GM19025 (cell line): ENCODE results near the gene TRPM2.

ENCODE experiments used
- ATAC-seq: cut with Tn5 transposase; IDR thresholded peaks from one replicate; pipeline ENCODE4 v1.9.1; 2021; ENCODE audit warnings: mild to moderate bottlenecking, low read depth, moderate library complexity; ENCODE audit not compliant: unreplicated experiment

Gene TRPM2

DNA sequence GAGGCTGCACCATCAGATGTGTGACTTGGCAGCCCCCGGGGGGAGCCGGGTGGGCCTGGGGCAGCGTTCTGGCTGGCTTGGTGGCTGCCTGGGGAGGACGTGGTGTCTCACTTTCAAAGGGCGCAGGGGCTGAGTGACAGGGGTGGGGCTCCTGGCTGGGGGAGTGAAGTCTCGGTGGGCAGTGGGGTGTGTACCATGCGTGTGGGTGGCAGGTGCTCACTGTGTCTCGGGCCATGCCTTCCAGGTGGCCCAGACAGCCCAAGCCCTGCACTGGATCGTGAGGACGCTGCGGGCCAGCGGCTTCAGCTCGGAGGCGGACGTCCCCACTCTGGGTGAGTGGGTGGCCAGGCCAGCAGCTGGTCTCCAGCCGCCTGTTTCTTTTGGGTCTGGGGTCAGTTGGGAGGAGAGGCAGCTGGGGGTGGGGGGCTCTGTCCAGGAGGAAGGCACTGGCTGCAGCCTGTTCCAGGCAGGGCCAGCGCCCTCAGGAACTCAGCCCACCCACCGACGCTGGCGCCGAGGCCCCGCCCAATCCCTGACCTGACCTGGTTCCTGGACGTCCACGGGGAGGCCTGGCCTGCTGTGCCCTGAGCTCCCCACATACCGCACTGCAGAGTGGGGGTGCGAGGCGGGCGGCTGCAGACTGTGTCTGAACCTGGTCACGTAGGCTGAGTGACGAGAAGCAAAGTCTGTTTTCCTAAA lies 71.3 kb downstream of the TRPM2 start:
- ATAC-seq: no peak

- no peak for ATAC-seq
Observed at GRCh38 chr21:44425307-44425894, 72.0 kb downstream of the TRPM2 start.

DNA sequence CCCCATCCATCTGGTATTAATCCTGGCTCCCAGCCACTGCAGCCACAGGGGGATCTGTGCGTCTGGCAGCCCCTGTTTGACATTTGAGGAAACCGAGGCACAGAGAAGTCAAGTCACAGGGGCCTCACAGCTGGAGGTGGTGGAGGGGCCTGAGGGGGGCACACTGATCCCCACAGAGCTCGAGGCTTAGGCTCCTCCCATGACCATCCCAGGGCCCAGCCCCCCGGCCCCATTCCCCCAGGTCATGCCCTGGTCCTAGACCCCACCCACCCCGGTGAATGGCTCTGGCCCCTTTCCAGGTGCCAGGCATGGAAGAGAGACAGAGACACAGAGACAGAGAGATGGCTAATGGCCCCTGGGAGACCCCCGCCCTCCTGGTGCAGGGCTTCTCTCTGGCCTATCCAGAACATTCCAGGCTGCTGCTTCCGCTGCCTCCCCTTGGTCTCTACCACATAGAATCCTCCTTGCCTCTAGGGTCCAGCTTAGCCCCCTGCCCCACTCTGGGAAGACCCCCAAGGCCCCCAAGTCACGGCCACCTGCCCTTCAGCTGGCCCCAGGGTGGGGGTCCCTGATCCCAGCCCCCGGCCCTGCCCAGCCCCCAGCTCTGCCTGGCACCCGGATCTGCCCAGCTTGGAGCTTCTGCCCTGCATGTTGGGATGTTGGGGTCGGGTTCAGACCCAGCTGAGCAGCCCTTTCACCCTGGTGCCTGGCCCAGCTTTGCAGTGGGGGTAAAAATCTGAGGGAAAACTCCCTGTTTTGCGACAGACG lies 72.7 kb downstream of the TRPM2 start:
- ATAC-seq: no peak

DNA sequence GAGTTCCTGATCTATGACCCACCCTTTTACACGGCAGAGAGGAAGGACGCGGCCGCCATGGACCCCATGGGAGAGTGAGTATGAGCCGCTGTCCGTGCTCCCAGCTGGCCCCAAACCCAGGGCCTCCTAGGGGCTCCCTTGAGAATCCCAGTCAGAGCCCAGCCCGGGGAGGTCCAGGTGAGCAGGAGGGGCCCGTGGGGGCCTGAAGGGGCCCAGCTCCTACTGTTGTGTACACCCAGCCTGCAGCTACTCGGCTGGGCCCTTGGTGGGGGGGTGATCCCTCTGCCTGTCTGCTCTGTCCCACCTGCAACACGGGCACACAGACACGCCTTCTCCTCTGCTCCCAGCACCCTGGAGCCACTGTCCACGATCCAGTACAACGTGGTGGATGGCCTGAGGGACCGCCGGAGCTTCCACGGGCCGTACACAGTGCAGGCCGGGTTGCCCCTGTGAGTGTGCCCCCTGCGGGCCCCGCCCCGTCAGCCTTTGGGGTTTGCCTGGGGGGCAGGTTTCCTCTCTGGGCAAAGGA lies 73.3 kb downstream of the TRPM2 start:
- ATAC-seq: no peak

DNA sequence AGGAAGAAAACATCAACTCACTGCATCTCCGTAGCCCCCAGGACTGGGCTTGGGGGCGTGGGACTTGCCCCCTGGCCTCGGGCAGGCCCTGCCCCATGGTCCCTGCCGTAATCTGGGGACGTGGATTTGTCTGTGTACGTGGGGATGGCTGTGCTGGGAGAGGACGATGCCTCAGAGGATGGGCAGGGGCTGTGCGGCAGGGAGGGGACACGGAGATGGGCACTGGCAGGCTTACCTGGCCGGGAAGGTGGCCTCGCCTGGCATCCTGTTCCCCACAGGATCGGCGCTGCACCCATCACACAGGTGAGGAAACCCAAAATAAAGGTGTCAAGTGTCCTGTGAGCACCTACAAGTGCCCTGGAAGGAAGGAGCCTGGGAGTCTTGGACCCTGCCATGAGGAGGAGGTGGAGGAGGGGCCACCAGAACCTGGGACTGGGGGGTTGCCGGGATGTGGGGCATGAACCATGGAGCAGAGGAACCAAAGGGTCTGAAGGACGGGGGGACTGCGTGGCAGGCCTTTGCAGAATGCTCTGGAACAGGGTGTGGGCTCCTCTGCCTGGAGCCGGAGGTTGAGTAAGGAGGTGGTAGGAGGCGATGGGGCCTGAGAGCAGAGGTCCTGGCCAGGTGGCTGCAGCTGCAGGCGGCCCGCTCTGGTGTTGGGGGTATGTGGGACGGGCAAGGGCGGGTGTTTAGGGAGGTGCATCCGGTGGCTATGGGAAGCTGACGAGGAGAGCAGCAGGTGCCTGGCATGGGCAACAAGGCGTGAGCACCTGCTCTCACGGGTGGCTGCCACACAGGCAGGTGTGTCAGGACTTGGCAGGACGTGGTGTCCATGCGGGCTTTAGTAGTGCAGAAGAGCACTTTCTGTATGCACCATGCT lies 74.1 kb downstream of the TRPM2 start:
- ATAC-seq: no peak

- ATAC-seq: no peak
Observed at GRCh38 chr21:44428281-44428960, 75.0 kb downstream of the TRPM2 start.

DNA sequence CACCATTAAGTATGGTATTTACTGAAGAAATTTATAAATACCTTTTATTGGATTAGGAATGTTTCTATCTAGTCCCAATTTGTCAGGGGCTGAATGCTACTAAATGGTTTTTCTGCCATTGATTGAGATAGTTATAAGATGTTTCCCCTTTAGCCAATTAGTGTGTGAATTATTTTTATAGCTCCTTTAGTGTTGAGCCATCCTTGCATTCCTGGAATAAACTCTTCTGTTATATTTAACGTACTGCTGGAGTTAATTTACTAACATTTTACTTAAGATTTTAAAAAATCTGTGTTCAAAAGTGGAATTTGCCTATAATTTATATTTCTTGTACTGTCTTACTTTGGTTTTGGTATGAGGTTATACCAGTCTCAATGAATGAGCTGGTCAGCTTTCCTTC lies 76.5 kb downstream of the TRPM2 start:
- no peak for ATAC-seq

DNA sequence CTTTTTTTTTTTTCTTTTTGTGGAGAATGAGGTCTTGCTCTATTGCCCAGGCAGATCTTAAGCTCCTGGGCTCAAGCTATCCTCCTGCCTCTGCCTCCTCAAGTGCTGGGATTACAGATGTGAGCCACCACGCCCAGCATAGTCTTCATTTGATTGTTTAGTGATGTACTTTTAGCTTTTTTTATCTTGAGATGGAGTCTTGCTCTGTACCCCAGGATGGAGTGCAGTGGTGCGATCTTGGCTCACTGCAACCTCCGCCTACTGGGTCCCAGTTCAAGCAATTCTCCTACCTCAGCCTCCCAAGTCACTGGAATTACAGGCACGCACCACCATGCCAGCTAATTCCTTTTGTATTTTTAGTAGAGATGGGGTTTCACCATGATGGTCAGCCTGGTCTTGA lies 77.9 kb downstream of the TRPM2 start:
- no peak for ATAC-seq

DNA sequence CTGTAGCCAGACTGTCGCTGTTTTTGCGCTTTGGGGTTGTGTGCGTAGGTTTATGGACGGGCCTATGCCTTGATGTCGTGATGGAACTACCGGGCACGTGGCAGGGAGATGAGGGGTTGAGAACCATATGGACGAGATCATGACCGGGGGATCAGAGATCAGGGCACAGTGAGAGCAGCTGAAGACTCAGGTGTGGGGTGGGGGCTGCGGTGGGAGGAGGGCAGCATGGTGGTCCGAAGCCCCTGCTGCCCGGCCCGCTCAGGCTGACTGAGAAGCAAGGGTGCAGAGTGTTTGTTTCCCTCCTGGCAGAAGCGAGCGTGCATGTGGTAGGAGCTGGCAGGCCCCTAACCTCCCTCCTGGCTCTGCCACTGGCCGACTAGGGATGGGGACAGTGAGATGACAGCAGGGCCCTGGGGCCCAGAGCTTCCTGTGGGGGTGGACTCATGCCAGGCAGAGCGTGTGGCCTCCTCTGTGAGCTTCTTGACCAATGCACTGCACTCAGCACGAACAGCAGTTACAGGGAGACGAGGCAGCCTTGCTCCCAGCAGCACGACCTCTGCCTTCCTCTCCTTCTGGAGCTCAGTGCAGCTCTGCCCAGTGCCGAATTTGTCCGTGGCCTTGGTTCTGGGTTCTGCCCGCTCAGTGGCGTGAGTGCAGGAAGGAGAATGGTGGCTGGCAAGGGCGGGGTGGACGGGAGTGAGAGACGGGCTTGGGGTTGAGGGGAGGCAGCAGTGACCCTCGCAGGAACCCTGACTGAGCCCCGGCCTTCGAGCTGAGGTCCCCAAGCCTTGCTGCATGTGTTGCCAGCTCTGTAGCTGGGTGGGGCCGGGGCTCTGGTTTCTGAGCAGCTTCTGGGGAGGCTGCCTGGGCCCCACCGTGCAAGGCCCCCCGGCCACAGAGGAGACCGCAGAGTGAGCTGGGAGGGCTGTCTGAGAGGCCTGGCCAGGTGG lies 79.7 kb downstream of the TRPM2 start:
- ATAC-seq: no peak

GRCh38 chr21:44433791-44434567 lies 80.6 kb downstream of the TRPM2 start:
- ATAC-seq: no peak

GRCh38 chr21:44434568-44434925 lies 81.1 kb downstream of the TRPM2 start:
- no peak for ATAC-seq

GRCh38 chr21:44434936-44435635 lies 81.7 kb downstream of the TRPM2 start:
- no peak for ATAC-seq

DNA sequence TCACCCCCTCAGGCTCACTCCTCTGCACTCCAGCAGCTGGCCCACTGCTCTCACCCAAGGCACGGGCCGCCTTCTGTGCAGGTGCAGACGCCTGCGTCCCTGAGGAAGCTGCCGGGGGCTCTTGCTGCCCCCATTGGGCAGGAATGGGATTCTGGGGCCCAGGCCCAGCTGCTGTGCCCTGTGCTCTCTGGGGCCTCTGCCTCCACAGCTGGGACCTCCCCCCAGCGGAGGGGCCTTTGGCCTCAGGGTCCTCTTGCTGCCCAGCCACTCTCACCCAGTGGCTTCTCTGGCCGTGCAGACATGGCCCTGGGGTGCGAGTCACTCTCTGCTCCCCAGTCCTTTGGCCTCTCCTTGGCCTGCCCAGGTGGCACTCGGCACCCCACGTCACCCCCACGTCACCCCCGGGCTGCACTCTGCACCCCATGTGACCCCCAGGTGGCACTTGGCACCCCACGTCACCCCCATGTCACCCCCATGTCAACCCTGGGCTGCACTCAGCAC lies 82.7 kb downstream of the TRPM2 start:
- no peak for ATAC-seq

GRCh38 chr21:44436958-44437357 lies 83.5 kb downstream of the TRPM2 start:
- no peak for ATAC-seq

DNA sequence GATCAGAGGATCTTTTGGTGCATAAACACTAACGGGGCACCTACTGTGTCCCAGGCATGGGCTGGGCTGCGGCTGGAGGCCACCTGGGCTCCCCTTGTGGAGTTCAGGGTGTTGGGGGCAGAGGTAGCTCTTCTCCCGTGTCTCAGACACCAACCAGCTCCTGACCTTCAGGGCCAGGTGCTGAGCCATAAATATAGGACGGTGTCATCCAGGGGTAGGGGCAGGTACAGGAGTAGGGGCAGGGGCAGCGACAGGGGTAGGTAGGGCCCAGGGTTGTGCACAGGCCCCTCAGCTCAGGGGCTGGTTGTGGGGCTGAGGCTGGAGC lies 83.9 kb downstream of the TRPM2 start:
- no peak for ATAC-seq

GRCh38 chr21:44437696-44438431 lies 84.4 kb downstream of the TRPM2 start:
- ATAC-seq: no peak
